ENCODE results near the gene CASK. TPM values are rescaled to one million over a fixed set of nuclear protein-coding genes. Genes with fewer than 3 reads are reported as not detected.

CASK gene
- total RNA-seq, 2 donors from 2014 or later = 22.3 to 27.4 TPM

- intact Hi-C loops (cut with DNase I) = no loop called here
- TF ChIP-seq POLR2A (IDR thresholded peaks at IDR 0.05) = no peak
- TF ChIP-seq CTCF (IDR thresholded peaks at IDR 0.05) = peak in 3 of 7 experiments; percentile 12 to 27 (median 17)
- H3K27ac ChIP-seq = no peak overlapping the region
- H3K9me3 ChIP-seq = no peaks in the 10 kb centered on the region
- no peak overlapping the region for H3K4me3 ChIP-seq
- ATAC-seq (no peak), DNase-seq (peak in 2 of 4 donors; percentile 7 to 12)
- H3K27me3 ChIP-seq = no peaks in the 10 kb centered on the region
- H3K4me1 ChIP-seq = peaks cover 2% of the 10 kb centered on the region
- WGBS, 2 donors = 76 to 79% methylated on average over 6 of the region's 6 CpGs
- H3K36me3 ChIP-seq (replicated peaks in 1 of 2; ENCODE audit: insufficient read depth in 1 of 2, low read depth in 2 of 2) = no peaks in the 10 kb centered on the region
These were observed 120.4 kb downstream of the CASK start for GRCh38 chrX:41802958-41803357.

- Histone ChIP-seq H3K4me3 (no peak overlapping the region), H3K27me3 (no peaks in the 10 kb centered on the region), H3K27ac (no peak overlapping the region), H3K4me1 (no peaks in the 10 kb centered on the region), H3K9me3 (no peaks in the 10 kb centered on the region), H3K36me3 (replicated peaks in 1 of 2; ENCODE audit: insufficient read depth in 1 of 2, low read depth in 2 of 2) (no peaks in the 10 kb centered on the region)
- ATAC-seq (no peak), DNase-seq (no peak)
- intact Hi-C loops (cut with DNase I) = no loop called here
- WGBS, 2 donors = 66 to 71% methylated on average over 6 of the region's 6 CpGs
- no peak for TF ChIP-seq CTCF (IDR thresholded peaks at IDR 0.05)
- no peak for TF ChIP-seq POLR2A (IDR thresholded peaks at IDR 0.05)
These were observed 123.7 kb downstream of the CASK start for GRCh38 chrX:41799661-41800060.

- intact Hi-C loops (cut with DNase I) = no loop called here
- WGBS, 2 donors = 79 to 86% methylated on average over 1 of the region's 1 CpG
- H3K9me3 ChIP-seq = no peaks in the 10 kb centered on the region
- no peak overlapping the region for H3K4me3 ChIP-seq
- H3K36me3 ChIP-seq (replicated peaks in 1 of 2; ENCODE audit: insufficient read depth in 1 of 2, low read depth in 2 of 2) = no peaks in the 10 kb centered on the region
- no peaks in the 10 kb centered on the region for H3K27me3 ChIP-seq
- TF ChIP-seq CTCF (IDR thresholded peaks at IDR 0.05) = no peak
- TF ChIP-seq POLR2A (IDR thresholded peaks at IDR 0.05) = no peak
- H3K27ac ChIP-seq = no peak overlapping the region
- ATAC-seq (no peak), DNase-seq (no peak)
- H3K4me1 ChIP-seq = no peaks in the 10 kb centered on the region
These were observed 126.8 kb downstream of the CASK start for GRCh38 chrX:41796577-41796976.

- H3K27me3 ChIP-seq = no peaks in the 10 kb centered on the region
- H3K4me1 ChIP-seq = no peaks in the 10 kb centered on the region
- WGBS, 2 donors = 18 to 65% methylated on average over 1 of the region's 1 CpG
- H3K36me3 ChIP-seq (replicated peaks in 1 of 2; ENCODE audit: insufficient read depth in 1 of 2, low read depth in 2 of 2) = no peaks in the 10 kb centered on the region
- H3K9me3 ChIP-seq = no peaks in the 10 kb centered on the region
- no peak overlapping the region for H3K4me3 ChIP-seq
- no peak for ATAC-seq
- TF ChIP-seq POLR2A (IDR thresholded peaks at IDR 0.05) = no peak
- TF ChIP-seq CTCF (IDR thresholded peaks at IDR 0.05) = no peak
- DNase-seq = no peak
- H3K27ac ChIP-seq = no peak overlapping the region
- intact Hi-C loops (cut with DNase I) = no loop called here
These were observed 127.3 kb downstream of the CASK start for GRCh38 chrX:41796046-41796445.

GRCh38 chrX:41789374-41789773, 134.0 kb downstream of the CASK start:
- no peak for TF ChIP-seq POLR2A (IDR thresholded peaks at IDR 0.05)
- no peak for TF ChIP-seq CTCF (IDR thresholded peaks at IDR 0.05)
- DNase-seq (no peak), ATAC-seq (no peak)
- intact Hi-C loops (cut with DNase I) = no loop called here
- H3K9me3 ChIP-seq = no peaks in the 10 kb centered on the region
- no peaks in the 10 kb centered on the region for H3K4me1 ChIP-seq
- 84 to 88% methylated on average over 2 of the region's 2 CpGs for WGBS, 2 donors
- no peaks in the 10 kb centered on the region for H3K36me3 ChIP-seq (replicated peaks in 1 of 2; ENCODE audit: insufficient read depth in 1 of 2, low read depth in 2 of 2)
- H3K27me3 ChIP-seq = no peaks in the 10 kb centered on the region
- no peak overlapping the region for H3K27ac ChIP-seq
- no peak overlapping the region for H3K4me3 ChIP-seq
